K562 (cell line): ENCODE data around the gene DOCK4. TPM values are rescaled to one million over a fixed set of nuclear protein-coding genes. Genes with fewer than 3 reads are reported as not detected.

Source experiments
- ATF1 ChIP-seq, 2 experiments: fragments of 450-650 bp in 1 of 2; IDR thresholded peaks; 2 replicates each; pipeline ENCODE4 v1.6.1; 2016; ENCODE audit warnings: missing compliant biosample characterization in 1 of 2, missing genetic modification characterization in 1 of 2
- ELF1 ChIP-seq: fragments of 200-800 bp; sonication (Bioruptor generic); IDR thresholded peaks from 2 replicates; pipeline ENCODE4 v1.6.1; 2016; ENCODE audit warnings: missing genetic modification characterization, missing compliant biosample characterization
- GABPA ChIP-seq: fragments of 200-800 bp; sonication (Bioruptor generic); conservative IDR thresholded peaks from 2 replicates; pipeline ENCODE4 v1.6.1; 2016; ENCODE audit warnings: low read depth, missing genetic modification characterization, missing compliant biosample characterization
- GTF2A2 ChIP-seq: IDR thresholded peaks from 2 replicates; pipeline ENCODE4 v1.6.1; 2016; ENCODE audit warnings: mild to moderate bottlenecking, missing genetic modification characterization, missing compliant biosample characterization
- HDAC8 ChIP-seq: fragments of 450-650 bp; IDR thresholded peaks from 2 replicates; pipeline ENCODE4 v1.6.1; 2016; ENCODE audit warnings: mild to moderate bottlenecking, missing genetic modification characterization, moderate library complexity, missing compliant biosample characterization
- MED1 ChIP-seq: sonication (generic); formaldehyde crosslinking; IDR thresholded peaks from 2 replicates; pipeline ENCODE4 v1.8.1; 2023; ENCODE audit warnings: missing genetic modification reagents, borderline replicate concordance
- NFE2 ChIP-seq: IDR thresholded peaks from 2 replicates; pipeline ENCODE4 v1.6.1; 2014; ENCODE audit warnings: antibody characterized with exemption, low read depth
- PHF20 ChIP-seq: fragments of 450-650 bp; IDR thresholded peaks from 2 replicates; pipeline ENCODE4 v1.6.1; 2018; ENCODE audit not compliant: partially characterized antibody
- RBFOX2 ChIP-seq: fragments of 200-400 bp; formaldehyde crosslinking; IDR thresholded peaks from 2 replicates; pipeline ENCODE4 v1.6.1; 2017; ENCODE audit warnings: low read depth, mild to moderate bottlenecking, low read length, moderate library complexity
- ZBTB40 ChIP-seq, 2 experiments: fragments of 450-650 bp in 1 of 2; sonication (generic) in 1 of 2; formaldehyde crosslinking in 1 of 2; IDR thresholded peaks; 2 replicates each; pipeline versions ENCODE4 v1.7.1 to v1.9.0; 2016 to 2022; ENCODE audit warnings: inconsistent platforms in 1 of 2, mild to moderate bottlenecking in 1 of 2, missing genetic modification reagents in 1 of 2
- ZBTB5 ChIP-seq: fragments of 450-650 bp; IDR thresholded peaks from 2 replicates; pipeline ENCODE4 v1.6.1; 2017; ENCODE audit warnings: antibody characterized with exemption
- ZNF780A ChIP-seq: fragments of 250-450 bp; sonication (Bioruptor Pico); IDR thresholded peaks from 2 replicates; pipeline ENCODE4 v1.5.0; 2021; ENCODE audit warnings: mild to moderate bottlenecking
- ZNF79 ChIP-seq: fragments of 250-450 bp; sonication (Bioruptor Pico); IDR thresholded peaks from 2 replicates; pipeline ENCODE4 v1.4.0; 2020; ENCODE audit warnings: low read depth, mild to moderate bottlenecking, moderate library complexity
- polyA plus RNA-seq, 8 experiments: library from polyadenylated mRNA; depleted of rRNA in 4 of 8; stranded (reverse) in 5 of 8; unstranded in 3 of 8; fragments of >200 nt; fragmentation: Nextera tagmentation in 2 of 8; fragmentation: Illumina TruSeq in 1 of 8; extraction: Ambion mirVana in 2 of 8; extraction: Trizol in 1 of 8; gene quantifications; 2 replicates each; pipeline versions ENCODE4 v1.2.1 to v1.2.3, GENCODE V29; 2011 to 2014; ENCODE audit warnings: inconsistent platforms in 1 of 8, missing spikeins in 1 of 8
- total RNA-seq, 7 experiments: library from RNA; depleted of rRNA in 6 of 7; stranded (reverse); fragments of >200 nt in 6 of 7; fragmentation: Illumina TruSeq in 2 of 7; extraction: Trizol in 2 of 7; gene quantifications; 2 replicates each; pipeline versions ENCODE4 v1.2.1 to v1.2.3, GENCODE V29; 2011 to 2021; ENCODE audit warnings: low replicate concordance in 1 of 7

Gene DOCK4
- total and polyA plus RNA-seq, 9 of the 15 experiments (the other 6 are each of a cell fraction or from before 2014, with no cell fraction given) = 0.42 to 5.7 (median 2.3) TPM

- TF ChIP-seq ZBTB40 (IDR thresholded peaks at IDR 0.05) = 0 out of 2 replicates have a peak, but pooled peaks have one; percentile 31
- no peak for TF ChIP-seq ZBTB40 (CRISPR knock-in tag; IDR thresholded peaks at IDR 0.05)
- TF ChIP-seq ATF1 (CRISPR knock-in tag; IDR thresholded peaks at IDR 0.05) = no peak
- peak; percentile 36; the same call in 1 of the 2 replicates for TF ChIP-seq ATF1 (tag; IDR thresholded peaks at IDR 0.05)
- no peak for TF ChIP-seq ZNF79 (CRISPR knock-in tag)
- TF ChIP-seq NFE2 = peak; percentile 48; the same call in 1 of the 2 replicates
- TF ChIP-seq GABPA (tag) = peak; percentile 56
- no peak for TF ChIP-seq MED1
- TF ChIP-seq ZBTB5 = no peak
- TF ChIP-seq PHF20 = peak; percentile 30
- TF ChIP-seq HDAC8 (tag) = peak; percentile 18; the same call in 1 of the 2 replicates
- peak; percentile 64; the same call in 1 of the 2 replicates for TF ChIP-seq GTF2A2 (tag)
- TF ChIP-seq RBFOX2 = peak; percentile 39; the same call in 1 of the 2 replicates
- TF ChIP-seq ZNF780A (CRISPR knock-in tag) = no peak
- peak; percentile 44; the same call in 1 of the 2 replicates for TF ChIP-seq ELF1
Measured at GRCh38 chr7:111954474-111955381, 251.5 kb downstream of the DOCK4 start (continued).
